NCI-H128 (cell line): ENCODE measurements around the gene HK1.

Experiments used
- DNase-seq: peaks from one replicate; lab custom pipeline; 2025; ENCODE audit not compliant: unreplicated experiment; lab: John Stamatoyannopoulos, UW

Gene HK1

GRCh38 chr10:69400936-69401335, 122.6 kb downstream of the HK1 start:
- DNase-seq = no peak

DNA sequence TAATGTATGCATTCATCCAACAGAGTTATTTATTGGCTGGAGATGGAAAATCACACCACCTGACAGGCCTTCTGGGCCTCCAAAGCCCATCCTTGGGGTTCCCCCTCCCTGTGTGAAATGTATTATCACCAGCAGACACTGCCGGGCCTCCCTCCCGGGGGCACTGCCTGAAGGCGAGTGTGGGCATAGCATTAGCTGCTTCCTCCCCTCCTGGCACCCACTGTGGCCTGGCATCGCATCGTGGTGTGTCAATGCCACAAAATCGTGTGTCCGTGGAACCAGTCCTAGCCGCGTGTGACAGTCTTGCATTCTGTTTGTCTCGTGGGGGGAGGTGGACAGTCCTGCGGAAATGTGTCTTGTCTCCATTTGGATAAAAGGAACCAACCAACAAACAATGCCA, 123.1 kb downstream of the HK1 start:
- no peak for DNase-seq

GRCh38 chr10:69402386-69402785, 124.1 kb downstream of the HK1 start:
- no peak for DNase-seq

DNA sequence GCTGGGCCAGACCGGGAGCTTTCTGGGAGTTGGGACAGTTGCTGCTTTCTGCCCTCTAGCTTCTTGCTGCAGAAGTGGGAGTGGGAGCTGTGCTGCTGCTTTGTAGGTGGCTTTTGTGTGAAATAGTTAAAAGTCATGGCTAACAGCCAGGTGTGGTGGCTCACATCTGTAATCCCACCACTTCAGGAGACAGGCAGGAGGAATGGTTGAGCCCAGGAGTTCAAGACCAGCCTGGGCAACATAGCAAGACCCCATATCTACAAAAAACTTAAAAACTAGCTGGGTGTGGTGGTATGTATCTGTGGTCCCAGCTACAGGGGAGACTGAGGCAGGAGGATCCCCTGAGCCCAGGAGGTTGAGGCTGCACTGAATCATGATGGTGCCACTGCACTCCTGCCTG, 124.8 kb downstream of the HK1 start:
- no peak for DNase-seq

GRCh38 chr10:69403519-69403918, 125.2 kb downstream of the HK1 start:
- no peak for DNase-seq

- DNase-seq = no peak
Observed at GRCh38 chr10:69404786-69405185, 126.5 kb downstream of the HK1 start.

- DNase-seq = no peak
Observed at GRCh38 chr10:69405221-69405620, 126.9 kb downstream of the HK1 start.

DNA sequence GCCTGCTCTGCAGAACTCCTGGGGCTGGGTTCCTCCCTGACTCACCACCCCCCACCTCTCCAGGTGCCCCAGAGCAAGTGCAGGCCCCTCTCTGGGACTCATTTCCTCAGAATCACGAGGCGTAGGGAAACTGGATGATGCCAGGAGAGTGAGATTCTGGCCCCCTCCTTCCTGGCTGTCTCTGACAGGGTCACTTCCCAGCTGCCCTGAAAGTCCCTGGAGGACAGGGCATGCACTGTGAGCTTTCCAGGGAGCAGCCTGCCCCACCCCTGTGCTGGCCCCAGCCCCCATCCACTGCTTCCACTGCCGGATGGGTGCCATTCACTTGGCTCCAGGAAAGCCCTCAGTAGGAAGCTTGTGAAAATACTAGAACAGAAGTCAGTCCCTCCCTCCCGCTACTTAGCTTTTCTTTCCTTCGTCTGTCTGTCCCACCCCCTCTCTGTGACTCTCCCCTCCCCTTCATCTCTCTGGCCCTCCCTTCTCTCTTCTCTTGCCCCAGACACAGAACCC, 128.1 kb downstream of the HK1 start:
- no peak for DNase-seq

DNA sequence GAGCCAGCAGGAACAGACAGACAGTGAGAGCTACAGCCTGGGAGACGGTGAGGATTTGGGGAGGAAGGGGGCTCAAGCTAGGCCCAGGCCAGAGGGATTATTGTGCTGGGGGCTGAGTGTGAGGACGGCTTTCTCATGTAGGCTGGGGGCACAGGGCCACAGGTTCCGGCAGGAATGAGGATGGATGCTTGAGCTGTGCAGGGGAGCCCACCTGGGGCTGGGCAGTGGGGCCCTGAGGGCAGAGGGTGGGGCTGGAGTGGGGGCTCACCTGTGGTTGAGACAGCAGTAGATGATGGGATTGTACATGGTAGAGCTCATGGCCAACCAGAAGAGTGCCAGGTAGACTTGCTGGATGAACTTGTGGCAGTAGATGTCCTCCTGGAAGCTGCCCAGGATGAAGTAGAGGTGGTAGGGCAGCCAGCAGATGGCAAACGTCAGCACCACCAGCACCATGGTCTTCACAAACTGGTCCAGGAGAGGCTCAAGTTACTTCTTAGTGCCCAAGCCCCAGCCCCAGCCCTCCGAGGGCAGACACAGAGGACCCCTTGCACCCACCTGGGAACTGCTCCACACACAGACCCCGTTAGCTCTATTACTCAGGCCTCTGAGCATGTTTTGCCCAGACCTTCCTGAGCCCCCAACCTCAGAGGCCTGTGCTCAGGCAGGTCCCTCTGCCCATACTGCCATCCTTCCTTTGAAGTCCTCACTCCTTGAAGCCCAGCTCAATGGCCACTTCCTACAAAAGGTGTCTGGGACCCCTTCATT, 128.7 kb downstream of the HK1 start:
- no peak for DNase-seq

DNA sequence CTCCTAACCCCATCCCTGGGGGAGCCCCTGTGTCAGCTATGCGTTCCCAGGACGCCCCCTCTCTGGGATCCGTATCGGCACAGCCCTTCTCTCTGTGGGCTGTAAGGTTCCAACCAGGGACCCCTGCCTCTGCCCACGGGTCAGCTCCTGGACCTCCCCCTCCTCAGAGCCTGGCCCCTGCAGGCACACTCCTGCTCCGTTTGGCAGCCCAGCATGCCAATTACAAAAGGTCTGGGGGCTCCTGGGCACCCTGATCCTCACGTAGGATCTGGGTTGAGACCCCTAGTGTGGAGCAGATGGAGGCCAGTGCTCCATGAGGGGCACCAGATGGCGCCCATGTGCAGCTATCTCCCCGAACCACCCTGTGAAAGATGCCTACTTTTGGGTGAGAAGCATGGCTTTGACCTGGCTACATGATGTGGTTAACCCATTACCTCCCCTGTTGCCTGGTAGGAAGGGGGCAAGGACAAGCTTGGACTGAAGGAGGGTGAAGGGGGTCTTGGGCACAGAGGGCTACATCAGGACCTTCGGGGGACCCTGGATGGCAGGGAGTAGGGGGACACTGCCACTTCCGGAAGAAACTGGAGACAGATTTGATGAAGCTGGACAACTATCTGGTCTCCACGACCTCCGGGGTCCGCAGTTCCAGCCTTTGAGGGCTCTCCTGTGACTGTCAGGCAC, 129.5 kb downstream of the HK1 start:
- DNase-seq = no peak

- peak; percentile 63 for DNase-seq
Observed at GRCh38 chr10:69408318-69409175, 130.3 kb downstream of the HK1 start.

DNA sequence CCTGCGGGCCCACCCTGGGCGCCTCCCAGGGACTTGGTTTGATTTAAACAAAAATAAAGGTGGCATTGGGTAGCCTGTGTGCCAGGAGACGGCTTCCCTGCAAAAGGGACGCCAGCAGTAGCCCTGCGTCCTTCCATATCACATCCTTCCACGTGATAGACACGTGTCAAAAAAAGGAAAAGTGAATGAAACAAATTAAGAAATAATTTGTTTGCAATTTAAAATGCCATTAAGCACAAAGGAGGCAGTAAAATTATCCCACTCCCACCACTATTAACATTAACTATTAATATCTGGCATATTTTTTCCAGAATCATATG, 130.8 kb downstream of the HK1 start:
- no peak for DNase-seq

DNA sequence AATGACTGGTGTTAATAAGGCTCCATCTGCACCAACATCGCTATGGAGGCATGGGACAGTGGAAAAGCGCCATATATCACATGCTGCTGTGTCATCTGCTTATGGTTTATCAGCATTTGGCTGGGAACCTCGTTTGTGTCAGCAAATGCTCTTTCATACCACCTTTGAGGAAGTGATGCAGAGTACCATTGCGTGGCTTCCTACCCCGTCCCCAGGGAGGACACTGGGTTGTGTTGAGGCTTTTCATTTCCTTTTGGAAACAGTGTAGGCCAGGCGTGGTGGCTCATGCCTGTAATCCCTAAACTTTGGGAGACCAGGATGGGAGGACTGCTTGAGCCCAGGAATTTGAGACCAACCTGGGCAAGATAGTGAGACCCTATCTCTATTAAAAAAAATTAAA, 131.7 kb downstream of the HK1 start:
- no peak for DNase-seq

- no peak for DNase-seq
Observed at GRCh38 chr10:69410487-69410886, 132.2 kb downstream of the HK1 start.

DNA sequence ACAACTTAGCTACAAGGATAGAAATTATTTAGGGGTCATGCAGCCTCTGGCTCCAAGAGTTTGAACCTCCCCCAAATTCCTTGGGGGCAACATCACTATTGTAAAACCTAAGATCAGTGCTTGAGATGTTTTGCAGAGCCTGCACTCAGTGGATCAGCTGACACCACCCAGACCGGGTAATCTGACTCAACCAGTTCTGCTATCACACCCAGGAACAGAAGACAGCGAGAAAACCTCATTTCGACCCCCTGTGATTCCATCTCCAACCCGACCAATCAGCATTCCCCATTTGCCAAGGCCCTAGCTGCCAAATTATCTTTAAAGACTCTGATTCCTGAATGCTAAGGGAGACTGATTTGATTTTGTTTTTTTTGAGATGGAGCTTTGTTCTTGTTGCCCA, 133.2 kb downstream of the HK1 start:
- DNase-seq = no peak

DNA sequence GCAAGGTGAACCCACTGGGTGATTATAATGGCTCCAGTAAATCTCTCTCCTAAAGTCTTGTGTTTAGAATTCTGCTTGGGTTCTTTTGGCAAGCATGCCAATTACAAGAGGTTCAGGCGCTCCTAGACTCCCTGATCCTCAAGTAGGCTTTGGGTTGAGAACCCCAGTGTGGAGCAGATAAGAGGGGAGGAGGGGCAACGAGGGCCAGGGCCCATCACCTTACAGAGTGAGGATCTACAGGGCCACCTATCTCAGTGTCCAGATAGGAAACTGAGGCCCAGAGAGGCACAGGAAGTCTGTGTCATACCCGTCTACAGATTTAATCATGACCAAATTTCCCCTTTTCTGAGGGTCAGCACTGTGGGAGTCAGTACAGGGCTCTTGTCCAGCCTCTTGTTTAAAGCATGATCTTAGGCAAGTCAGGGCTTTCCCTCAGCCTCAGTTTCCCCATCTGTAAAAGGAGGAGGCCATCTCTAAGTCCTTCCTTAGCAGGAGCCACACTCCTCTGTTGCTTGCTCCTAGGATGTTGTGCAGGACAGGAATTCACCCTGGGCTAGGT, 134.0 kb downstream of the HK1 start:
- DNase-seq = no peak

GRCh38 chr10:69413221-69413865, 135.0 kb downstream of the HK1 start:
- DNase-seq = peak; percentile 1

DNA sequence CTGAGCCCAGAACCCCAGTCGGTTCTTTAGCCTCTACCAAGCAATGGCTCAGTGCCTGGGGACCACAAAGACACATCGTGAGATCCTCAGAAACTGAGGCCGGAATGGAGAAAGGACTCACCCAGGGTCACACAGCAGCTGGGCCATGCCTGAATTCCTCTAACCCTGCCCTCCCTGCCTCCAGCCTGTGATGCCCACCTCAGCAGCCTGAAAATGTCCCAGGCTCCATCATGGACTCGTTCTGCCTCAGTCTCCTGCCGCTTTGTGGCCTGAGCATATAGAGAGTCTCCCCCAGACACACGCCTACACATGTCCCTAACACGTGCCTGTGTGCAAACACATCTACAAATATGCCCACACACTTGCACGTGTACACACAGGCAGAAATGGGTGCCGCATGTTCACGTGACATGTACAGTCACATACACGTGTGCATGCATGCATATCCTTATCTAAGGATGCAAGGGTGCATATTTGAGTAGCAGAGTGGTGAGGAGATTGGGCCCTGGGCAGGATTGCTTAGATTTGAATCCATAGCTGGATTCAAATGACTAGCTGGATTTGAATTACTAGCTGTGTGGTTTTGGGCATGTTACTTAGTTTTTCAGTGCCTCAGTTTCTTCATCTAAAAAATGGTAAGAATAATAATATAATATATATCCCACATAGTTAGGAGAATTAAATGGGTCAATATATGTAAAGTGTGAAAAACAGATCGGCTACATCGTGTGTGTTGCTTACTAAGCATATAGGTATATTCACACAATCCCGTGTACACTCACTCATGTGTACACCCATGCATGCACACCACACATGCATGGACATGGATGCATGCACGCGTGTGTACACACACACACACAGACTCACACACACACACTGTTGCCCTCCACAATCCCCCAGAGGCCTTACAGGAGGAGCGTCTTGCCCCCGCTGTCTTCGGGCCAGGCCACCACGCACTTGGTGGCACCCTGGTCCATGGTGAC, 136.0 kb downstream of the HK1 start:
- DNase-seq = no peak

DNA sequence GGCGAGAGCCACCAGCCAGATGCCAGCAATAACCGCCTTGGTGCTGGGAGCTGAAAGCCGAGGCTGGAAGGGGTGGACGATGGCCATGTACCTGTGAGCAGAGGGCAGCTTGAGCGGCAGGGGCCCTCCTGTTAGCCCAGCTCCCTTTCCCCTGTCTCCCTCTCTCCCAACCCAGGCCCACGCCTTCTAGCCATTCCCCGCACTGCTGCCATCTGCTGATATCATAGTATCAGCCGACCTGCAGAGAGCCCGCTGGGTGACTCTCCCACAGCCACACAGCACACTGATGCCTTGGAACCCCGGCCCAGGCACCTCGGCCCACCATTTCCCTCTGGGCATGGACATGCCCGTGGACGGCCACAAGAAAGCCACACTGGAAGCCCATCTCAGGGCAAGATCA, 136.8 kb downstream of the HK1 start:
- DNase-seq = no peak

DNA sequence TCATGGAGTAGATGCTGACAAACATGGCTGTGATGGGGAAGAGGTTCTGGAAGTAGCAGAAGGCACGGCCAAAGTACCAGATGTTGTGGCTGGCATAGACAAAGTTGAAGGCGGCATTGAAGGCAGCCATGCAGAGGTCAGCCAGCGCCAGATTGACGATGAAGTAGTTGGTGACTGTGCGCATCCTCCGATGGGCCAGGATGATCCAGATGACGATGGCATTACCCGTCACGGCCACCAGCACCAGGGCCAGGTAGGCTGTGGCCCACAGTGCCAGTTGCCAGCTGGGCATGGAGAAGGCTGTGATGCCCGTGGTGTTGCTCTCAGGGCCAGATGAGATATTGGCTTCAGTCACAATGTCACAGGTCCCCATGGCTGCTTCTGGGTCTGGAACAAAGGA, 137.7 kb downstream of the HK1 start:
- no peak for DNase-seq
